Measurements from ENCODE around the gene LRP3.
"Not testable (repeated sequence)": the region's sequence is repeated elsewhere in the genome, so short reads cannot be mapped to it uniquely, and the experiment has no call there.

Gene LRP3

GRCh38 chr19:33176670-33177416 lies 17.3 kb upstream of the LRP3 start:
- DNase-seq, result peak; percentile 97

GRCh38 chr19:33177417-33177979 lies 16.6 kb upstream of the LRP3 start:
- DNase-seq, result no peak

GRCh38 chr19:33186431-33187182 lies 7.5 kb upstream of the LRP3 start:
- DNase-seq, result no peak

- DNase-seq, result no peak
Measured at GRCh38 chr19:33187183-33187540, 7.0 kb upstream of the LRP3 start.

GRCh38 chr19:33189453-33189852 lies 4.7 kb upstream of the LRP3 start:
- no peak for DNase-seq

GRCh38 chr19:33191092-33191491 lies 3.0 kb upstream of the LRP3 start:
- not testable (repeated sequence) for DNase-seq

- no peak for DNase-seq
Measured at GRCh38 chr19:33191501-33191900, 2.6 kb upstream of the LRP3 start.

GRCh38 chr19:33192010-33192409 lies 2.1 kb upstream of the LRP3 start:
- DNase-seq, result no peak

- no peak for DNase-seq
Measured at GRCh38 chr19:33193269-33193864, 763 bp upstream of the LRP3 start.

- no peak for DNase-seq
Measured at GRCh38 chr19:33194532-33194885, 379 bp downstream of the LRP3 start.

- DNase-seq, result no peak
Measured at GRCh38 chr19:33194886-33195644, 935 bp downstream of the LRP3 start.

GRCh38 chr19:33195645-33196347 lies 1.7 kb downstream of the LRP3 start:
- DNase-seq, result no peak

GRCh38 chr19:33196446-33197193 lies 2.5 kb downstream of the LRP3 start:
- DNase-seq, result no peak

- no peak for DNase-seq
Measured at GRCh38 chr19:33197591-33198000, 3.5 kb downstream of the LRP3 start.

- no peak for DNase-seq
Measured at GRCh38 chr19:33198169-33198568, 4.0 kb downstream of the LRP3 start.

- DNase-seq, result no peak
Measured at GRCh38 chr19:33199441-33200265, 5.5 kb downstream of the LRP3 start.

- no peak for DNase-seq
Measured at GRCh38 chr19:33201473-33201872, 7.3 kb downstream of the LRP3 start.

GRCh38 chr19:33201886-33202545 lies 7.9 kb downstream of the LRP3 start:
- no peak for DNase-seq

GRCh38 chr19:33202546-33203507 lies 8.7 kb downstream of the LRP3 start:
- DNase-seq, result no peak

Measured in NCI-H226 (cell line).